ENCODE measurements around the gene CACHD1.
"Not testable (repeated sequence)": the region's sequence is repeated elsewhere in the genome, so short reads cannot be mapped to it uniquely, and the experiment has no call there.

Gene CACHD1

DNA sequence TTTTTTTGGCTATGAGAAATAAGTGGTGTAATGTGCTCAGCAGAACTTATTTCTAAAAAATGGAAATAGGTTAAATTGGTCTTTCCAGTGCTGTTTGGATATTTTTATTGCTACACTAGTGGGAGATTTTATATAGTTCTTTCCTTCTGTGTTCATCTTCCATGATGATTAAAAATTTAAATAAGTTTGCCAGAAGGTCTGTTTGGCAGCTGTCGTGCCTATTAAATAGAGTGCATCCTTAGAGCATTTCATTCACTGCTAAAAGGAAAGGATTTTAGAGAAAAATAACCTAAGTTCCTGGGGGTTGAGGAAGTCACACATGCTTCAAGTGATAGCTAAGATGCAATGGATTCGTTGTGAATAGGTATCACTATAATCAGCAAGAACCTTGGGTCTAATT, 245.3 kb downstream of the CACHD1 start:
- DNase-seq, result no peak

DNA sequence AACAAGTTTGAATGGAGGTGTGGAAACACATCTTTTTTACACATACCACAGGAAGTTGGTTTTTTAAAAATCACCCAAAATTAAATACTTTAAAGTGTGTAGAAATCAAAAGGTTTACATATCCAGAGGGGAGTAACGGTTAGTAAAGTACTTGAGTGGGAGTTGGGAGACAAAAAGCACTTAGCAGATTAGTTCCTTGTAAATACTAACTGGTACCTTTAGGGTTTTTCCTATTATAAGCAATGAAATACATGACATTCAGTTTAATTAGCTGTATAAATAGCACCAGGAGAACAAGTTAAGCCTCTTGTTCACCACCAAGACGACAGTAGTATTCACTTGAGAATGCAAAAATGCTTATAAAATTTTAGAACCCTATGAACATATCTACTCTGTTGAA, 251.2 kb downstream of the CACHD1 start:
- no peak for DNase-seq

DNA sequence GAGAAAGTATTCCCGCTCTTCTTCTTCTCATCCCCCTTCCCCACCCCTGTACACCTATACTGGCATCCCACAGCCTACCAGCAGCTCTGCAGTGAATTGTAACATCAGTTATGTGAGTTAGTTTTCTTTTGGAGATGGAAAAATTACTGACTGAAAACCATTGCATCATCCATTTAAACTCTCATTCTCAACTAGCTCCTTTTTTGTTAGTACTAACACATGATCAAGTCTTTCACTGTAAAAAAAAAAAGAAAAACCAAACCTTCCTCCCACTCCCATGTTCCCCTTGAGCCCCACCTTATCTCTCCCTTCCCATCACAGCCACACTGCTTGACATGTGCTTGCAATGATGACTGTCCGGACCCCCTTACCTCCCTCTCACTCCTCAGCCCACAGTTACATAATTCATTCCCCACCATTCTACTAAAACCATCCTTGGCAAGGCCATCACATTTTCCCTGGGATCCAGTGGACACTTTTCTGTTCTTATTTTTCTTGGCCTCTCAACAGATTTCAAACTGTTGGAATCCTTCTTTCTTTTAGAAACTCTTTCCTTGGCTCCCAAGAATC, 251.7 kb downstream of the CACHD1 start:
- no peak for DNase-seq

DNA sequence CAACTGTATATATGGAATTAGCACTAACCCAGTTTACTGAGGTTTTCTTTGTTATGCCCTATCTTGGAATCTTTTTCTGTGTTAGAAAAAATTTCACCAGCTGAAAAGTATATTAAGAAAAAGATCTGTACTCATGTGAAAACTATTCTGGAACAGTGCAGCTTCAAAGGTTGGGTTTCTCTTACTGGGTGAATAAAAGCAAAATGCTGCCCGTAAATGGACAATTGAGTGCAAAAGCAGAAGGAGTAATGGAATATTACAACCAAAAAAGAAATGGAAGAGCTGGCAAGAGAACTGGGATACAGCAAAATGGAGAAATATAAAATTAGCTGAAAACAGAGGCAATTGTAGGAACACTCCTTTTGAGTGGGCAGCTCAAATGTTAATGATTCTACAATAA, 257.9 kb downstream of the CACHD1 start:
- DNase-seq, result no peak

DNA sequence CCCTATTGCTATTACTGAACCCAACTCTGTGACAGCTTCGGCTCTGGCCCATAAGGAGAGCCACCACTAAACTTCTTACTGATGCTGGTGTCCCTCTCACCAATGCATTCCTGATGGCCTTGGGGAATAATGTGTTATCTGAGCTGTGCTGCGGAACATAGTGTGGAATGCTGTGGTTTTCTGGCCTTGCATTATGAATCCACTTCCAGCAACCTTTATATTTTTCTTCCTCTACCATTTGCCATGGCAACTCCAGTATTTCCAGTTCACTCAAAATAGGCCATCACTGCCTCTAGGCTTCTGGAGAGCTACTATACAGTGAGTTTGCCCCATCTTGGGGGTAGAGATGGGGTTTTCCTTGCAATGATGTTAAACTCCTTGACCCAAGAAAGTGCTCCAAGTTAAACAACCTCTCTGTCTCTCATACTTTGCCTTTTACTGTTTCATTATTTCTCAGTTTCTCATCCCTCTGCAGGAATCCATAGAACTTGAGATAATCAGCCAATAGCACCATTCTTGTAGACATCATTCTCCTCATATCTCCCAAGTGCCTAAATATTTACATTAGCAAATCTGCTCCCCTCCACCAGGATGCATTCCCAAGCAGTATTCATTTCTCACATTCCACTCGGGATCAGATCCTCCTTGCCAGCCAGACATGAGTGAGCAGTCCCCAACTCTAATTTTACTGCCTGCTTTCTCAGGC, 263.8 kb downstream of the CACHD1 start:
- no peak for DNase-seq

DNA sequence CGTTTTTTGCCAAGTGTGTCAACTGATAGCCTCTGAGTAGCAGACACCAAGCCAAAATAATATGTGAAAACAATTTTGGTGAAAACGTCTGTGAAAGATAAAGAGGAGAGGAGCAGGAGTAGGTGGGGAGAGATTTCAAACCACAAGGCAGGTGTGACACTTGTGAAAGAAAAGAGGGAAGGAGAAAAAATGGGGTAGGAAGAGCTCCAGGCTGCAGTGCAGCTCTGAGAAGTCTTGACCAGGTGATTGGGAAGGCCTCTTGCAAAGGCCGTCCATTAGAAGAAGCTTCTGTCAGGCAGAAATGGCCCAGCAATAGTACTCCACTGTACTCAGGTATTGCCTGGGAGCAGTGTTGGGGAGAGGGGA, 264.3 kb downstream of the CACHD1 start:
- no peak for DNase-seq

DNA sequence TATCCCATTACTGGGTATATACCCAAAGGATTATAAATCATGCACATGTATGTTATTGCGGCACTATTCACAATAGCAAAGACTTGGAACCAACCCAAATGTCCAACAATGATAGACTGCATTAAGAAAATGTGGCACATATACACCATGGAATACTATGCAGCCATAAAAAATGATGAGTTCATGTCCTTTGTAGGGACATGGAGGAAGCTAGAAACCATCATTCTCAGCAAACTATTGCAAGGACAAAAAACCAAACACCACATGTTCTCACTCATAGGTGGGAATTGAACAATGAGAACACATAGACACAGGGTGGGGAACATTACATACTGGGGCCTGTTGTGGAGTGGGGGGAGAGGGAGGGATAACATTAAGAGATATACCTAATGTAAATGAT, 270.8 kb downstream of the CACHD1 start:
- not testable (repeated sequence) for DNase-seq

Measured in CD4-positive, alpha-beta T cell treated with Interleukin-10 for 1 hour (primary cell).